Measurements from ENCODE around the gene DCAF17.

Gene DCAF17

GRCh38 chr2:171531836-171532450 is 97.9 kb downstream of the DCAF17 start:
- H3K4me3 ChIP-seq (ENCODE audit: control insufficient read depth, low read depth, low read length), result no peak overlapping the region
- no peak for DNase-seq (ENCODE audit: low read depth)
- TF ChIP-seq CTCF (IDR thresholded peaks at IDR 0.05; ENCODE audit: control insufficient read depth, insufficient read depth, low read depth, low read length, missing control alignments), result no peak

GRCh38 chr2:171533331-171533730 is 99.3 kb downstream of the DCAF17 start:
- TF ChIP-seq CTCF (IDR thresholded peaks at IDR 0.05; ENCODE audit: control insufficient read depth, insufficient read depth, low read depth, low read length, missing control alignments), result no peak
- no peak for DNase-seq (ENCODE audit: low read depth)
- H3K4me3 ChIP-seq (ENCODE audit: control insufficient read depth, low read depth, low read length), result no peak overlapping the region
